22Rv1 (cell line): ENCODE results near the gene STK26.

Source experiments
- H3K27ac ChIP-seq: fragments of 450-650 bp; 2 replicates; pipeline ENCODE4 v1.5.1; 2017
- ZFX ChIP-seq: fragments of 450-650 bp; IDR thresholded peaks from 2 replicates; pipeline ENCODE4 v1.6.1; 2017; ENCODE audit warnings: antibody characterized with exemption, borderline replicate concordance
- TF ChIP-seq, protein P1 (sequence below): fragments of 450-650 bp; IDR thresholded peaks from 2 replicates; pipeline ENCODE4 v1.5.1; 2017; ENCODE audit warnings: mild to moderate bottlenecking

Gene STK26

DNA sequence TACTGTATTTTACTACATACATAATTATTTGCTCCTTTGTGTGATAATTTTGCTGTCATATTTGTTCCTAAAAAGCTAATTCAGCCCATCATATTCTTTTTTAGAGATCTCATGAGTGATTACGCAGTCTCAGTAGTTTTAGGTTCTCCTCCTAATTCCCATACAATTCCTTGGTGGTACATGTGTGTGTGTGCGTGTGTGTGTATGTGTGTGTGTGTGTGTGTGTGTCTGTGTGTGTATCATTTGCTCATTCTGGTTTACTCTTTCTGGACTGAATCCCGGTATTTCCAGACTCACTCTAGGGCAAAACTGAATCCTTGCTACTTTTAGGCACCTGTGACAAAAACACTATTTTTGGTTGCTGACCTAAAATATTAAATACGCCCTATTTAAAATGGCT, 34.9 kb downstream of the STK26 start:
- no peak overlapping the region for H3K27ac ChIP-seq
- TF ChIP-seq ZFX: no peak
- TF ChIP-seq, protein P1, sequence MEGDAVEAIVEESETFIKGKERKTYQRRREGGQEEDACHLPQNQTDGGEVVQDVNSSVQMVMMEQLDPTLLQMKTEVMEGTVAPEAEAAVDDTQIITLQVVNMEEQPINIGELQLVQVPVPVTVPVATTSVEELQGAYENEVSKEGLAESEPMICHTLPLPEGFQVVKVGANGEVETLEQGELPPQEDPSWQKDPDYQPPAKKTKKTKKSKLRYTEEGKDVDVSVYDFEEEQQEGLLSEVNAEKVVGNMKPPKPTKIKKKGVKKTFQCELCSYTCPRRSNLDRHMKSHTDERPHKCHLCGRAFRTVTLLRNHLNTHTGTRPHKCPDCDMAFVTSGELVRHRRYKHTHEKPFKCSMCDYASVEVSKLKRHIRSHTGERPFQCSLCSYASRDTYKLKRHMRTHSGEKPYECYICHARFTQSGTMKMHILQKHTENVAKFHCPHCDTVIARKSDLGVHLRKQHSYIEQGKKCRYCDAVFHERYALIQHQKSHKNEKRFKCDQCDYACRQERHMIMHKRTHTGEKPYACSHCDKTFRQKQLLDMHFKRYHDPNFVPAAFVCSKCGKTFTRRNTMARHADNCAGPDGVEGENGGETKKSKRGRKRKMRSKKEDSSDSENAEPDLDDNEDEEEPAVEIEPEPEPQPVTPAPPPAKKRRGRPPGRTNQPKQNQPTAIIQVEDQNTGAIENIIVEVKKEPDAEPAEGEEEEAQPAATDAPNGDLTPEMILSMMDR: no peak

DNA sequence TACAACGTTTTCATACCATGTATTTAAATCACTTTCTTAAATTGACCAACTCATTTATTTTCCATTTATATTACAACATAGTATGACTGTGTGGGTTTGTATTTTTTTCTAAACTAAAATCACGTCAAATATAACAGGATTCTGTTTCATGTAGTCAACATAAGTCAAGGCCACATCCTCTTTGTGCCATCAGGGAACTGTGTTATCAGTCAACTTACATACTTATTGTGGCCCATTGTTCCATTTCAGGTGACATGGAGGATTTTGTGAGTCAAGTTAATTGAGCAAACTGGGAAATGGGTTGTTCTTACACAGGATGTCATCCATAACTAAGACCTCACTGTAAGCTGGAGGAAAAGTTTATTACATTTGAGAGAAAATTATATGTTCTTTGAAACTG, 35.9 kb downstream of the STK26 start:
- TF ChIP-seq, protein P1: no peak
- no peak for TF ChIP-seq ZFX
- H3K27ac ChIP-seq: no peak overlapping the region

DNA sequence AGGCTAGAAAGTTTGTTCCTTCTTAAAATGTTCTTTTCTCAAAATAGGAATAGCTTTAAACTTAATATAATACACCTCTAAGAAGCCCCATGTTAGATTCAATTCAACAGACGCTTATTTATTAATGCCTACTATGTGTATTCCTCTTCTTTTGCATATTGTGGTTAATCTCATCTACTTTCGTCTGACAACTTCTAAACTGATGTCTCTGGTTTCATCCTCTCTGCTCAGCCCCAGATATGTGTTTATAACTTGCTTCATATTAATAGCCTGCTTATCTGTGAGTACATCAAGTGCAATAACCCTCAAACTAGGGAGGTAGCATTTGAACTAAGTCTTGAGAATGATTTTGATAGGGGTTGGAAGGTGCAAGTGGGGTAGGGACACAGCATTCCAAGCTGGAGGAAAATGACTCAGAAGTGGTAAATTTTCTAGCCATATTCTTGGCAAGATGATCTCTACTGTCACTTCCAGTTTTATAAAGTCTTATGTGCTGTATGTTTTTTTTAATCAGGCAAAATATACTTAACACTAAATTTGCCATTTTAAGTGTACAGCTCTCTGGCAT, 37.0 kb downstream of the STK26 start:
- H3K27ac ChIP-seq: no peak overlapping the region
- TF ChIP-seq, protein P1: no peak
- TF ChIP-seq ZFX: no peak

DNA sequence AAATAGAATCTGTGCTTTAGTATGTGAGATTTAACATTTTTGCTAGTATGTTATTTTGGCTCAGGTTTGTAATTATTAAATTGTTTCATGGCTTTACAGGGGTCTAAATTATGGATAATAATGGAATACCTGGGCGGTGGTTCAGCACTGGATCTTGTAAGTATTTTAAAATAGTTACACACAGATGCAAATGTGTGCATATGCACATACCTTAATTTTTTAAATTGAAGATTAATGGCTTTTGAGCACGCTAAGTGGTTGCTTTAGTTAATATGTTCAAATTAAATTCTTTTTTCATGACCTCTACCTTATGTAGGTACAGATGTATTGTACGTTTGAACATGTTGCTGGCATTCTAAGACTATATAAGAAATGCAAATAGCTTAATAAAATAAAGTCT, 40.2 kb downstream of the STK26 start:
- H3K27ac ChIP-seq: no peak overlapping the region
- TF ChIP-seq, protein P1: no peak
- TF ChIP-seq ZFX: no peak

DNA sequence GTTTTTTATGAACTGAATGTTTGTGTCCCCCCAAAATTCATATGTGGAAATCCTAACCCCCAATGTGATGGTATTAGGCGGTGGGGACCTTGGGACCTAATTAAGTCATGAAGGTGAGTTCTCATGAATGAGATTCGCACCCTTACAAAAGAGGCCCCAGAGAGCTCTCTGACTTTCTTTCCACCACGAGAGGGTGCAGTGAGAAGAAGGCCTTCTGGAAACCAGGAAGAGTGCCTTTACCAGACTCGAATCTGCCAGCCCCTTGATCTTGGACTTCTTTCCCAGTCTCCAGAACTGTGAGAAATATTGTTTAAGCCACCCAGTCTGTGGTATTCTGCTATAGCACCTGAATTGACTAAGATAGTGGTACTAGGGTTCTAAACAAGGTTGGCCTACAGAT, 40.8 kb downstream of the STK26 start:
- no peak for TF ChIP-seq ZFX
- TF ChIP-seq, protein P1: no peak
- no peak overlapping the region for H3K27ac ChIP-seq

DNA sequence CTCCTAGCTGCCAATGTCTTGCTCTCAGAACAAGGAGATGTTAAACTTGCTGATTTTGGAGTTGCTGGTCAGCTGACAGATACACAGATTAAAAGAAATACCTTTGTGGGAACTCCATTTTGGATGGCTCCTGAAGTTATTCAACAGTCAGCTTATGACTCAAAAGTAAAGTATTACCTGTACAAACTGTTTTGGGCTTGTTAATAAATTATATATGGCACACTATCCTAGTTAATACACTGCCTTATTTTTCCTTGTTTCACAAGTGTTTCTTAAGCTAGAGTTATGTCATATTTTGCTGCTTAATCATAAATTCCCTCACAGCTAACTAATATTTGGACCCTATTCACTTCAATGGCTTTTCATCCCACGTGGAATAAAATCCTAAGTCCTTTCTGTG, 45.3 kb downstream of the STK26 start:
- TF ChIP-seq ZFX: no peak
- TF ChIP-seq, protein P1: no peak
- no peak overlapping the region for H3K27ac ChIP-seq

DNA sequence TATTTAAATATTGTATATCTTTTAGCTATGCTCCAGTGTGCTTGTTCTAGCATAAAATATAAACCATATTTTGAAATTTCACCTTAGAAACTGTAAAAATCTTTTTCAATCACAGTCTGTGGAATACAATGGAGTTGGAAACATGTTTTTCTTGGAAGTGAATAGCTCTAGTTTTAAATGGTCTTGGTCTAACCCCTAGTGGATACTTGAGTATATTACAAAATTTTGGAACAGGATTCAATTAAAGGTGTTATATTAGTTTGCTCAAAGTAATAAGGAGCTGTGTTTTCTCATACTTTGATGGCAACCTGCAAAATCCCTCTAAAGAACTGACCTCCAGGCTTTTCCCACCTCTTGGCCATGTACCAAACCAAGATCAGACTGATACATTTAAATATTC, 48.2 kb downstream of the STK26 start:
- no peak overlapping the region for H3K27ac ChIP-seq
- no peak for TF ChIP-seq ZFX
- TF ChIP-seq, protein P1: 0 out of 2 replicates have a peak, but pooled peaks have one; percentile 13
